Natural killer cell (primary cell): Measurements from ENCODE around the gene DIP2C. TPM values are rescaled to one million over a fixed set of nuclear protein-coding genes. Genes with fewer than 3 reads are reported as not detected.
"Not testable (repeated sequence)": the region's sequence is repeated elsewhere in the genome, so short reads cannot be mapped to it uniquely, and the experiment has no call there.

Experiments
- ATAC-seq, 3 donors: fragments of 150-1000 bp in 2 of 3; fragments of 200-7000 bp in 1 of 3; cut with Tn5 transposase; 1 replicate in 1 of 3; 2 replicates in 2 of 3; pipeline ENCODE4 v1.10.0; 2021; ENCODE audit warnings: mild to moderate bottlenecking in 2 of 3, moderate library complexity in 2 of 3
- DNase-seq, 2 donors: peaks; one replicate each; pipeline versions ENCODE4 v3.0.0 to v3.0.0-alpha.2; 2013 to 2021; ENCODE audit warnings: mixed read lengths in 1 of 2
- H3K27ac ChIP-seq: one replicate; pipeline ENCODE4 v1.5.1; 2013; ENCODE audit warnings: mild to moderate bottlenecking, low read length
- H3K27me3 ChIP-seq: one replicate; pipeline ENCODE4 v1.6.1; 2013; ENCODE audit warnings: low read length; ENCODE audit not compliant: control insufficient read depth, insufficient read depth
- H3K36me3 ChIP-seq: one replicate; pipeline ENCODE4 v1.6.1; 2013; ENCODE audit warnings: low read length; ENCODE audit not compliant: control insufficient read depth, insufficient read depth
- H3K4me1 ChIP-seq: one replicate; pipeline ENCODE4 v1.6.1; 2013; ENCODE audit warnings: low read length; ENCODE audit not compliant: control insufficient read depth, insufficient read depth
- H3K4me3 ChIP-seq: one replicate; pipeline ENCODE4 v1.5.1; 2013; ENCODE audit warnings: low read length
- H3K9me3 ChIP-seq: one replicate; pipeline ENCODE4 v1.6.1; 2013; ENCODE audit warnings: low read length; ENCODE audit not compliant: control insufficient read depth, insufficient read depth
- H3K27ac Mint-ChIP-seq, 2 donors: one replicate each; pipeline ENCODE4 v1.8.0; 2022; ENCODE audit warnings: mild to moderate bottlenecking in 2 of 2, mixed read lengths in 2 of 2, moderate library complexity in 1 of 2
- H3K27me3 Mint-ChIP-seq, 2 donors: one replicate each; pipeline ENCODE4 v1.8.0; 2022; ENCODE audit warnings: low read depth in 2 of 2, mixed read lengths in 2 of 2
- H3K36me3 Mint-ChIP-seq: one replicate; pipeline ENCODE4 v1.8.0; 2022; ENCODE audit warnings: mixed read lengths
- H3K4me1 Mint-ChIP-seq, 2 donors: one replicate each; pipeline ENCODE4 v1.8.0; 2022; ENCODE audit warnings: mixed read lengths in 2 of 2
- H3K4me3 Mint-ChIP-seq: one replicate; pipeline ENCODE4 v1.8.0; 2022; ENCODE audit warnings: mild to moderate bottlenecking, moderate library complexity, mixed read lengths
- H3K9me3 Mint-ChIP-seq, 2 donors: one replicate each; pipeline ENCODE4 v1.8.0; 2022; ENCODE audit warnings: mixed read lengths in 2 of 2
- WGBS: methylation state at CpG from one replicate; pipeline ENCODE4 v1.1.7; 2013; ENCODE audit warnings: missing lambda C conversion rate; ENCODE audit not compliant: insufficient coverage; 5-methylcytosine and 5-hydroxymethylcytosine counted together
- intact Hi-C: fragments of 100-400 bp; cut with micrococcal nuclease; formaldehyde crosslinking; loops from one replicate; pipeline ENCODE4 v1.14.2; 2022
- total RNA-seq, 4 donors: library from RNA; stranded (reverse); fragments of 120-200 nt in 1 of 4; gene quantifications; one replicate each; pipeline versions ENCODE4 v1.2.3 to v1.2.4, GENCODE V29; 2013 to 2022
- TF ChIP-seq, protein P1 (sequence below): fragments of 200-600 bp; IDR thresholded peaks from one replicate; pipeline ENCODE4 v1.8.0; 2022; ENCODE audit warnings: antibody characterized with exemption

Gene DIP2C
- total RNA-seq, 3 donors from 2014 or later (not counting 1 experiment from before 2014, with no cell fraction given): 1.5 to 5.8 (median 3.8) TPM

DNA sequence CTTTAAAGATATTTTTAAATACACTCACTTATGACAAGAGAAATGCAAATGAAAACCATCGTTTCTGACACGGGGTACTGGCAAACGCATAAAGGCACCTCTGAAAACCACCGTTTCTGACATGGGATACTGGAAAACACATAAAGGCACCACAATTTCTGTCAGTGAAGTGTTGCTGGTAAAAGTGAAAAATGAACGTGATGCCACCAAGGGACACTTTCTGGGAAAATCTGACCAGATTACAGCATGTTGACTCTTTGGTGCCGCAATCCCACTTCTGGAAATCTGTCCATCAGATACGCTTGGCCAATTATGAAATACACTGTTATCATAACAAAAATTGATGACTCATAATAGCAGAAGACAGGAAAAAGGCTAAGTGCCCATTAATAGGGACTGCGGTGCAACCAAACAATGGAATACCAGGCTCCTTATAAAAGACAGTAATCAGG is 422.5 kb downstream of the DIP2C start:
- peaks cover 0 to 10% of the 10 kb centered on the region in 2 donors for H3K27me3 Mint-ChIP-seq
- no peak overlapping the region for H3K4me3 Mint-ChIP-seq
- H3K4me1 ChIP-seq: no peaks in the 10 kb centered on the region
- no peaks in the 10 kb centered on the region for H3K36me3 ChIP-seq
- no peaks in the 10 kb centered on the region for H3K36me3 Mint-ChIP-seq
- no peak overlapping the region for H3K27ac Mint-ChIP-seq
- H3K9me3 ChIP-seq: no peaks in the 10 kb centered on the region
- intact Hi-C loops: no loop called here
- H3K27ac ChIP-seq: no peak overlapping the region
- DNase-seq (no peak), ATAC-seq (no peak)
- TF ChIP-seq, protein P1, sequence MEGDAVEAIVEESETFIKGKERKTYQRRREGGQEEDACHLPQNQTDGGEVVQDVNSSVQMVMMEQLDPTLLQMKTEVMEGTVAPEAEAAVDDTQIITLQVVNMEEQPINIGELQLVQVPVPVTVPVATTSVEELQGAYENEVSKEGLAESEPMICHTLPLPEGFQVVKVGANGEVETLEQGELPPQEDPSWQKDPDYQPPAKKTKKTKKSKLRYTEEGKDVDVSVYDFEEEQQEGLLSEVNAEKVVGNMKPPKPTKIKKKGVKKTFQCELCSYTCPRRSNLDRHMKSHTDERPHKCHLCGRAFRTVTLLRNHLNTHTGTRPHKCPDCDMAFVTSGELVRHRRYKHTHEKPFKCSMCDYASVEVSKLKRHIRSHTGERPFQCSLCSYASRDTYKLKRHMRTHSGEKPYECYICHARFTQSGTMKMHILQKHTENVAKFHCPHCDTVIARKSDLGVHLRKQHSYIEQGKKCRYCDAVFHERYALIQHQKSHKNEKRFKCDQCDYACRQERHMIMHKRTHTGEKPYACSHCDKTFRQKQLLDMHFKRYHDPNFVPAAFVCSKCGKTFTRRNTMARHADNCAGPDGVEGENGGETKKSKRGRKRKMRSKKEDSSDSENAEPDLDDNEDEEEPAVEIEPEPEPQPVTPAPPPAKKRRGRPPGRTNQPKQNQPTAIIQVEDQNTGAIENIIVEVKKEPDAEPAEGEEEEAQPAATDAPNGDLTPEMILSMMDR: no peak
- peaks cover 5 to 6% of the 10 kb centered on the region in 2 donors for H3K4me1 Mint-ChIP-seq
- no peaks in the 10 kb centered on the region for H3K27me3 ChIP-seq
- no peaks in the 10 kb centered on the region for H3K9me3 Mint-ChIP-seq
- no peak overlapping the region for H3K4me3 ChIP-seq
- 74% methylated on average over 8 of the region's 8 CpGs for WGBS

DNA sequence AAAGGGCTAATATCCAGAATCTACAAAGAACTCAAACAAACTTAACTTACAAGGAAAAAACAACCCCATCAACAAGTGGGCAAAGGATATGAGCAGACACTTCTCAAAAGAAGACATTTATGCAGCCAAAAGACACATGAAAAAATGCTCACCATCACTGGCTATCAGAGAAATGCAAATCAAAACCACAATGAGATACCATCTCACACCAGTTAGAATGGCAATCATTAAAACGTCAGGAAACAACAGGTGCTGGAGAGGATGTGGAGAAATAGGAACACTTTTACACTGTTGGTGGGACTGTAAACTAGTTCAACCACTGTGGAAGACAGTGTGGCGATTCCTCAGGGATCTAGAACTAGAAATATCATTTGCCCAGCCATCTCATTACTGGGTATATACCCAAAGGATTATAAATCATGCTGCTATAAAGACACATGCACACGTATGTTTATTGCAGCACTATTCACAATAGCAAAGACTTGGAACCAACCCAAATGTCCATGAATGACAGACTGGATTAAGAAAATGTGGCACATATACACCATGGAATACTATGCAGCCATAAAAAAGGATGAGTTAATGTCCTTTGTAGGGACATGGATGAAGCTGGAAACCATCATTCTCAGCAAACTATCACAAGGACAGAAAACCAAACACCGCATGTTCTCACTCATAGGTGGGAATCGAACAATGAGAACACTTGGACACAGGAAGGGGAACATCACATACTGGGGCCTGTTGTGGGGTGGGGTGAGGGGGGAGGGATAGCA is 423.5 kb downstream of the DIP2C start:
- ATAC-seq, H3K9me3 ChIP-seq, H3K36me3 ChIP-seq, H3K36me3 Mint-ChIP-seq, H3K4me1 ChIP-seq, intact Hi-C loops, H3K9me3 Mint-ChIP-seq, H3K4me1 Mint-ChIP-seq, DNase-seq, H3K27ac ChIP-seq, H3K27ac Mint-ChIP-seq, H3K4me3 ChIP-seq, H3K4me3 Mint-ChIP-seq, H3K27me3 ChIP-seq: not testable (repeated sequence)
- WGBS: 100% methylated on average over 2 of the region's 5 CpGs
- peaks cover 0 to 10% of the 10 kb centered on the region in 2 donors for H3K27me3 Mint-ChIP-seq

DNA sequence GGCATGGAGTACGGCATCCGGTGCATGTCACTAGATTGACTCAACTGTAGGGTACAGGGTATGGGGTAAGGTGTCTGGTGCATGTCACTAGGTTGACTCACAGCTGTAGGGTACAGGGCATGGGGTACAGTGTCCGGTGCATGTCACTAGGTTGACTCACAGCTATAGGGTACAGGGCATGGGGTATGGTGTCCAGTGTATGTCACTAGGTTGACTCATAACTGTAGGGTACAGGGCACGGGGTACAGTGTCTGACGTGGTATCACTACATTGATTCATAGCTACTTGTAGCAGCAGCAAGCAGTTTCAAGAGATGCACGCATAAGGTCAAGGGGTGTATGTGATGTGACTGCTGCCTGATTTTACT is 424.4 kb downstream of the DIP2C start:
- intact Hi-C loops, H3K9me3 ChIP-seq, H3K4me1 Mint-ChIP-seq, H3K27me3 ChIP-seq, H3K27ac Mint-ChIP-seq, H3K36me3 Mint-ChIP-seq, H3K4me1 ChIP-seq, H3K27ac ChIP-seq, H3K9me3 Mint-ChIP-seq, H3K36me3 ChIP-seq, DNase-seq, ATAC-seq, H3K4me3 ChIP-seq, H3K4me3 Mint-ChIP-seq: not testable (repeated sequence)
- peaks cover 0 to 10% of the 10 kb centered on the region in 2 donors for H3K27me3 Mint-ChIP-seq
- WGBS: 90% methylated on average over 6 of the region's 6 CpGs

DNA sequence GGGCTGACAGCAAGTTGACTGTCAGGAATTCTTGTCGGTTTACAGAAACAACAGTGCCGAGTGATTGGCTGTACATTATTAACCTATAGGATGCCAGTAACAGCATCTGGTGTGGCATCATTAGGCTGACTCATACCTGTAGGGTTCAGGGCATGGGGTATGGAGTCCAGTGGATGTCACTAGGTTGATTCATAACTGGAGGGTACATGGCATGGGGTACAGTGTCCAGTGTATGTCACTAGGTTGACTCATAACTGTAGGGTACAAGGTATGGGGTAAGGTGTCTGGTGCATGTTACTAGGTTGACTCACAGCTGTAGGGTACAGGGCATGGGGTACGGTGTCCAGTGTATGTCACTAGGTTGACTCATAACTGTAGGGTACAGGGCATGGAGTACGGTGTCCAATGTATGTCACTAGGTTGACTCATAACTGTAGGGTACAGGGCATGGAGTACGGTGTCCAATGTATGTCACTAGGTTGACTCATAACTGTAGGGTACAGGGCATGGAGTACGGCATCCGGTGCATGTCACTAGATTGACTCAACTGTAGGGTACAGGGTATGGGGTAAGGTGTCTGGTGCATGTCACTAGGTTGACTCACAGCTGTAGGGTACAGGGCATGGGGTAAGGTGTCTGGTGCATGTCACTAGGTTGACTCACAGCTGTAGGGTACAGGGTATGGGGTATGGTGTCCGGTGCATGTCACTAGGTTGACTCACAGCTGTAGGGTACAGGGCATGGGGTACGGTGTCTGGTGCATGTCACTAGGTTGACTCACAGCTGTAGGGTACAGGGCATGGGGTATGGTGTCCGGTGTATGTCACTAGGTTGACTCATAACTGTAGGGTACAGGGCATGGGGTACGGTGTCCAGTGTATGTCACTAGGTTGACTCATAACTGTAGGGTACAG is 425.1 kb downstream of the DIP2C start:
- peaks cover 0 to 10% of the 10 kb centered on the region in 2 donors for H3K27me3 Mint-ChIP-seq
- H3K27ac ChIP-seq, H3K27ac Mint-ChIP-seq, H3K4me3 ChIP-seq, DNase-seq, intact Hi-C loops, H3K36me3 ChIP-seq, ATAC-seq, H3K27me3 ChIP-seq, H3K4me1 ChIP-seq, H3K36me3 Mint-ChIP-seq, H3K4me1 Mint-ChIP-seq, H3K9me3 Mint-ChIP-seq, H3K9me3 ChIP-seq, H3K4me3 Mint-ChIP-seq: not testable (repeated sequence)
- WGBS: 70% methylated on average over 10 of the region's 11 CpGs
